ENCODE data around the gene HIPK4.

HIPK4 gene

DNA sequence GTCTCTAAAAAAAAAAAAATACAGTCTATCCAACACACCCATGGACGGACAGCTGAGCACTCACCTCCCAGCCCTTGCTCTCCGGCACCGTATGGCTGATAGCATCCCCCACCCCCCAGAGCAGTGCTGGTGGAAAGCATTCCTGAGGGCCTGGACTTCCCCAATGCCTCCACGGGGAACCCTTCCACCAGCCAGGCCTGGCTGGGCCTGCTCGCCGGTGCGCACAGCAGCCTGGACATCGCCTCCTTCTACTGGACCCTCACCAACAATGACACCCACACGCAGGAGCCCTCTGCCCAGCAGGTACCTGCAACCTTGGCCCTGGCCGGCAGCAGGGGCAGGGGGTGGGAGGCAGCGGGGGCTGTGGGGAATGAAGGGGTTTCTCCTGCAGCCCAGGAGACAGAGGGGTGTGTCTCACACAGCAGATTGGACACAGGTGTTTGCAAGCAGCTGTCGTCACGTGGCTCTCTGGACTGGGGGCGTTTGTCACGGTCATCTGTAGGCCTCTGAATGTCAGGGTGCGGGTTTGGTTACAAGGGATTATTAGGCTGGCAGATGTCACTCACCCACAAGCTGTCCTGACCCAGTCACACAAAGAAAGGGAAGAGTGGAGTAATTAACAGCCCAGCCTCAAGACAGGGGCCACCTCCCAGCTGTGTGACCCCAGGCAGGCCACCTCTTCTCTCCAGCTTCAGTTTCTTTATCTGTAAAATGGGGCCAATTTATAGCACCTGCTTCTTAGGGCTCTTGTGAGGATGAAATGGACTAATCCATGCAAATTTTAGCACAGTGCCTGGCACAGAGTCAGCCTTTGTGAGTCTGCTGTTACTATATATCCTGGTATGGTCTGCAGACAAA is 22.2 kb downstream of the HIPK4 start:
- no peaks in the 10 kb centered on the region for H3K27me3 ChIP-seq (ENCODE audit: control insufficient read depth in 1 of 2, insufficient read depth in 2 of 2, low read length in 2 of 2)
- no peaks in the 10 kb centered on the region for H3K9me3 ChIP-seq (ENCODE audit: control insufficient read depth in 1 of 2, low read length in 2 of 2)
- no peak overlapping the region for H3K9ac ChIP-seq (ENCODE audit: low read depth in 1 of 2, low read length in 2 of 2)
- H3K27ac ChIP-seq (ENCODE audit: low read depth, low read length): no peak overlapping the region
- H3K4me1 ChIP-seq (ENCODE audit: control insufficient read depth in 1 of 2, insufficient read depth in 2 of 2, low read length in 2 of 2): peaks cover 0 to 7% of the 10 kb centered on the region in 2 donors
- peaks cover 4 to 29% of the 10 kb centered on the region in 2 donors for H3K36me3 ChIP-seq (ENCODE audit: control insufficient read depth in 1 of 2, insufficient read depth in 2 of 2, low read length in 2 of 2)
- no peak overlapping the region for H3K4me3 ChIP-seq (ENCODE audit: low read depth in 1 of 2, low read length in 2 of 2)

DNA sequence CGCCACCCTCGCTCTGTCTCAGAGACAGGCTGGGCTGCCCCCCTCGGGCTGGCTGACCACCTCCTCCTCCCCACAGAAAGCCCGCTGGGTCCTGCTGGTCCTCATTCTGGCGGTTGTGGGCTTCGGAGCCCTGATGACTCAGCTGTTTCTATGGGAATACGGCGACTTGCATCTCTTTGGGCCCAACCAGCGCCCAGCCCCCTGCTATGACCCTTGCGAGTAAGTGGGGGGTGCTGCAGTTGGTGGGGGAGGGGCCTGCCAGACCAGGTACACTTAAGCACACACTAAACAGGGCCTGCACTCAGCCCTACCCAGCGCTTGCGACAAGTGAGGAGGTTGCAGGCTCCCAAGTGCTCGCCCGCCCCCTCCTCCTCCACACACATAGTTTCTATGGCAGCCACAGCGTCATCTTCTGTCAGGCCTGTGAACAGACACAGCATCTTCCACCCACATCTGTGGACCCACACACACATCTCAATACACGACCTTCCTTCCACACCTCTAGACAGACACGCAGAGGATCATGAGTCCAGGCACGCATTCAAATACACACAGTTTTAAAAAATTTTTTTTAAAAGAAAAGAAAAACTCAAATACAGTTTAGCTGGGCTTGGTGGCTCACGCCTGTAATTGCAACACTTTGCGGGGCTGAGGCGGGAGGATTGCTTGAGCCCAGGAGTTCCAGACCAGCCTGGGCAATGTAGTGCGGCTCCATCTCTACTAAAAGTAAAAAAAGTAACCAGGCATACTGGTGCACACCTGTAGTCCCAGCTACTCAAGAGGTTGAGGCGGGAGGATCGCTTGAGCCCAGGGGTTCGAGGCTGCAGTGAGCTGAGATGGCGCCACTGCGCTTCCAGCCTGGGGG is 23.1 kb downstream of the HIPK4 start:
- peaks cover 1 to 26% of the 10 kb centered on the region in 2 donors for H3K36me3 ChIP-seq (ENCODE audit: control insufficient read depth in 1 of 2, insufficient read depth in 2 of 2, low read length in 2 of 2)
- H3K27ac ChIP-seq (ENCODE audit: low read depth, low read length): no peak overlapping the region
- peaks cover 0 to 7% of the 10 kb centered on the region in 2 donors for H3K4me1 ChIP-seq (ENCODE audit: control insufficient read depth in 1 of 2, insufficient read depth in 2 of 2, low read length in 2 of 2)

DNA sequence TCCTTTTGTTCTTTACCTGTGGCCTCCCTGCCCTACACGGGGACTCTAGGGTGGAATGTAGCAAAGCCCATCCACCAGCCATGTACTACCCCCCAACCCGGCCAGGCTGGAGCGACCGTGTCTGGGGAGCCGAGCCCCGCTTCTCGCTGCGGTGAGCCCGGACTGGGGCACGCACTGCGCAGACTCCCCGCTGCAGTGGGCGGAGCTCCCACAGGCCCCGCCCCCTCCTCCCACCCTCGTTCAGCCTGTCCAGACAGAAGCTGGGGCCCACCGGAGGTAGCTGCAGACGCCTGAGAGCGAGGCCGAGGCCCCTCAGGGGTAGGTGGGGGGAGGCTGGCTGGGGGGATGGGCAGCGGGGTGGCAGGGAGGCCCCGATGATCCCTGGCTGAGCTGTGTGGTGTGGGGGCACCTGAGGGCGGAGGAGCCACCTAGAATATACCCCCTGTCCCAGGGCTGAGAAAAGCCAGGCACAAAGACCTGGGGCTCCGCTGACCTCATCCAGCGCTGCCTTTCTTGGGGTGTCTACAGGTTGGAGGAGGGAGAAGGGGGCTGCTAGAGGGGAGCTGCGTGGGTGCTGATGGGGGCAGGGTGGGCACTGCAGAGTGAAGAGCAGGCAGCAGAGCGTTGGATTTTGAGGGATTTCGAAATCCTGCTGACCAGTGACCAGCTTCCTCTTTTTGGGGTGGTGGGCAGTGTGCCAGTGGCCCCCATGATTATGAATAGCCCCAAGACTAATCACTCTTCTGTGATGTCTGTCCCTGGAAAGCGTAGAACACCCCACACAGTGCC is 24.2 kb downstream of the HIPK4 start:
- Histone ChIP-seq H3K27ac (ENCODE audit: low read depth, low read length) (no peak overlapping the region), H3K36me3 (ENCODE audit: control insufficient read depth in 1 of 2, insufficient read depth in 2 of 2, low read length in 2 of 2) (peaks cover 0 to 20% of the 10 kb centered on the region in 2 donors), H3K9ac (ENCODE audit: low read depth in 1 of 2, low read length in 2 of 2) (peak overlapping the region in 1 of 2 donors; percentile 29), H3K4me3 (ENCODE audit: low read depth in 1 of 2, low read length in 2 of 2) (peak overlapping the region; percentile 53 to 54), H3K9me3 (ENCODE audit: control insufficient read depth in 1 of 2, low read length in 2 of 2) (no peaks in the 10 kb centered on the region), H3K27me3 (ENCODE audit: control insufficient read depth in 1 of 2, insufficient read depth in 2 of 2, low read length in 2 of 2) (no peaks in the 10 kb centered on the region), H3K4me1 (ENCODE audit: control insufficient read depth in 1 of 2, insufficient read depth in 2 of 2, low read length in 2 of 2) (peaks cover 0 to 3% of the 10 kb centered on the region in 2 donors)

More for the DNA sequence above, 23.1 kb downstream of the HIPK4 start:
- Histone ChIP-seq H3K9ac (ENCODE audit: low read depth in 1 of 2, low read length in 2 of 2) (no peak overlapping the region), H3K4me3 (ENCODE audit: low read depth in 1 of 2, low read length in 2 of 2) (no peak overlapping the region), H3K9me3 (ENCODE audit: control insufficient read depth in 1 of 2, low read length in 2 of 2) (no peaks in the 10 kb centered on the region), H3K27me3 (ENCODE audit: control insufficient read depth in 1 of 2, insufficient read depth in 2 of 2, low read length in 2 of 2) (no peaks in the 10 kb centered on the region)

DNA sequence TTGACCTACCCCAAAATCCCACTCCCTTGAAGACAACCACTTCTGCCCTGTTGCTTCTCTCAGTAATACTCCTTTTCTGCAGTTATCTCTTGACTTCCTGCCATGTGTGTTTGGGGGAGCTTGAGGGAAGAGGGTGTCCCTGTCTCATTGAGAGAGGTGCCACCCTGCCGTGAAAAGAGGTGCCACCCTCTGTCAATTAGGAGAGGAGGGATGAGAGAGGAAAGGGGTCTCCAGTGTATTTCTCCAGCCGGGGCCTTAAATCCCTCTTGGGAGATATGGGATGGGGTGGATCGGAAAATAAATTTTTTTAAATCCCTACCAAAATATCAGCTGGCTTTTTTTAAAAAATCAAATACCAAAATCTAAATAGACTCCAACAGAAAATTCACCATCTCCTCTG is 25.0 kb downstream of the HIPK4 start:
- Histone ChIP-seq H3K36me3 (ENCODE audit: control insufficient read depth in 1 of 2, insufficient read depth in 2 of 2, low read length in 2 of 2) (peaks cover 0 to 18% of the 10 kb centered on the region in 2 donors), H3K4me1 (ENCODE audit: control insufficient read depth in 1 of 2, insufficient read depth in 2 of 2, low read length in 2 of 2) (no peaks in the 10 kb centered on the region), H3K9ac (ENCODE audit: low read depth in 1 of 2, low read length in 2 of 2) (peak overlapping the region in 1 of 2 donors; percentile 29), H3K4me3 (ENCODE audit: low read depth in 1 of 2, low read length in 2 of 2) (peak overlapping the region in 1 of 2 donors; percentile 54), H3K27me3 (ENCODE audit: control insufficient read depth in 1 of 2, insufficient read depth in 2 of 2, low read length in 2 of 2) (no peaks in the 10 kb centered on the region), H3K9me3 (ENCODE audit: control insufficient read depth in 1 of 2, low read length in 2 of 2) (no peaks in the 10 kb centered on the region), H3K27ac (ENCODE audit: low read depth, low read length) (no peak overlapping the region)

DNA sequence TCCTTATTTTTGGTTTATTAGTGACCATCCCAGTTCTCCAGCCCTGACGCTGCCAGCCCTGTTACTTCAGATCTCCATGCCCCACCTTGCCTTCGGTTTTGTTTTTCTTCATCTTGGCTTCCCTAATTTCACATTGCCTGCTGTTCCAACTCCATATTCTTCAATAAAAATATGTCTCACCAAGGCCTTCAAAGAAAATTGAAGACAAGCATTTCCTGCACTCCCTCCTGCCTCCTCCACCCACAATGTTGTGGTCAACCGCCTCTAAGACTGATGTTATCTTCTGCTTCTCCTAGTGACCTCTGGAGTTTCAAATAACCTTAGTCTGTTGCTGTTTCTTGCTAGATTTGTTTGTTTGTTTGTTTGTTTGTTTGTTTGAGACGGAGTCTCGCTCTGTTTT is 26.9 kb downstream of the HIPK4 start:
- H3K9me3 ChIP-seq (ENCODE audit: control insufficient read depth in 1 of 2, low read length in 2 of 2): no peaks in the 10 kb centered on the region
- no peaks in the 10 kb centered on the region for H3K27me3 ChIP-seq (ENCODE audit: control insufficient read depth in 1 of 2, insufficient read depth in 2 of 2, low read length in 2 of 2)
- H3K4me1 ChIP-seq (ENCODE audit: control insufficient read depth in 1 of 2, insufficient read depth in 2 of 2, low read length in 2 of 2): no peaks in the 10 kb centered on the region
- no peak overlapping the region for H3K9ac ChIP-seq (ENCODE audit: low read depth in 1 of 2, low read length in 2 of 2)
- H3K36me3 ChIP-seq (ENCODE audit: control insufficient read depth in 1 of 2, insufficient read depth in 2 of 2, low read length in 2 of 2): peaks cover 0 to 10% of the 10 kb centered on the region in 2 donors
- no peak overlapping the region for H3K27ac ChIP-seq (ENCODE audit: low read depth, low read length)
- no peak overlapping the region for H3K4me3 ChIP-seq (ENCODE audit: low read depth in 1 of 2, low read length in 2 of 2)

DNA sequence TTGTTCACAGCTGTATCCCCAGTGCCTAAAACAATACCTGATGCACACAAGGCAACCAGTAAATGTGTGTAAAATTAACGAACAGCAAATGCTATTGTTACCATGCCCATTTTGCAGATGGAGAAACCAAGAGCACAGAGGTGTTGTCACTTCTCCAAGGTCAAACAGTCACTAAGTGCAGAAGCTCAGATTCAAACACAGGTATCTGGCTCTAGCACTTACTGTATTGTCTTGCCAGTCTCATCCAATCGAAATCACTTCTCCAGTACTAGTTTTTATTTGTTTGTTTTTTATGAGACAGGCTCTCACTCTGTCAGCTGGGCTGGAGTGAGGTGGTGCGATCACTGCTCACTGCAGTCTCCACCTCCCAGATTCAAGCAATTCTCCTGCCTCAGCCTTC is 27.8 kb downstream of the HIPK4 start:
- Histone ChIP-seq H3K4me1 (ENCODE audit: control insufficient read depth in 1 of 2, insufficient read depth in 2 of 2, low read length in 2 of 2) (no peaks in the 10 kb centered on the region), H3K36me3 (ENCODE audit: control insufficient read depth in 1 of 2, insufficient read depth in 2 of 2, low read length in 2 of 2) (peaks cover 0 to 5% of the 10 kb centered on the region in 2 donors), H3K27me3 (ENCODE audit: control insufficient read depth in 1 of 2, insufficient read depth in 2 of 2, low read length in 2 of 2) (no peaks in the 10 kb centered on the region), H3K9ac (ENCODE audit: low read depth in 1 of 2, low read length in 2 of 2) (no peak overlapping the region), H3K9me3 (ENCODE audit: control insufficient read depth in 1 of 2, low read length in 2 of 2) (no peaks in the 10 kb centered on the region), H3K4me3 (ENCODE audit: low read depth in 1 of 2, low read length in 2 of 2) (no peak overlapping the region), H3K27ac (ENCODE audit: low read depth, low read length) (no peak overlapping the region)

DNA sequence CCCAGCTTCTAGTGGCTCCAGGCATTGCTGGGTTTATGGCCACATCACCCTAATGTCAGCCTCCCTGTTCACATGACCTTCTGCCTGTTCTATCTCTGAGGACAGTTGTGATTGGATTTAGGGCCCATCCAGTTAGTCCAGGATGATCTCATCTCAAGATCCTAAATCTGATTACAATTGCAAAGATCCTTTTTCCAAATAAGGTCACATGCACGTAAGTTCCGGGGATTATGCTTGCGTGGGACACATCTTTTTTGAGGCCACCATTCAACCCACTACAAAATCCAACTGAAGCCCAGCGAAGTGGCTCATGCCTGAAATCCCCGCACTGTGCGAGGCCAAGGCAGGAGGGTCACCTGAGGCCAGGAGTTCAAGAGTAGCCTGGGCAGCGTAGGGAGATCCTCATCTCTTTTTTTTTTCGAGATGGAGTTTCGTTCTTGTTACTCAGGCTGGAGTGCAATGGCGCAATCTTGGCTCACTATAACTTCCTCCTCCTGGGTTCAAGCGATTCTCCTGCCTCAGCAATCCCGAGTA is 29.2 kb downstream of the HIPK4 start:
- no peak overlapping the region for H3K27ac ChIP-seq (ENCODE audit: low read depth, low read length)
- no peak overlapping the region for H3K9ac ChIP-seq (ENCODE audit: low read depth in 1 of 2, low read length in 2 of 2)
- no peaks in the 10 kb centered on the region for H3K36me3 ChIP-seq (ENCODE audit: control insufficient read depth in 1 of 2, insufficient read depth in 2 of 2, low read length in 2 of 2)
- no peaks in the 10 kb centered on the region for H3K9me3 ChIP-seq (ENCODE audit: control insufficient read depth in 1 of 2, low read length in 2 of 2)
- no peaks in the 10 kb centered on the region for H3K4me1 ChIP-seq (ENCODE audit: control insufficient read depth in 1 of 2, insufficient read depth in 2 of 2, low read length in 2 of 2)
- no peak overlapping the region for H3K4me3 ChIP-seq (ENCODE audit: low read depth in 1 of 2, low read length in 2 of 2)
- H3K27me3 ChIP-seq (ENCODE audit: control insufficient read depth in 1 of 2, insufficient read depth in 2 of 2, low read length in 2 of 2): no peaks in the 10 kb centered on the region

DNA sequence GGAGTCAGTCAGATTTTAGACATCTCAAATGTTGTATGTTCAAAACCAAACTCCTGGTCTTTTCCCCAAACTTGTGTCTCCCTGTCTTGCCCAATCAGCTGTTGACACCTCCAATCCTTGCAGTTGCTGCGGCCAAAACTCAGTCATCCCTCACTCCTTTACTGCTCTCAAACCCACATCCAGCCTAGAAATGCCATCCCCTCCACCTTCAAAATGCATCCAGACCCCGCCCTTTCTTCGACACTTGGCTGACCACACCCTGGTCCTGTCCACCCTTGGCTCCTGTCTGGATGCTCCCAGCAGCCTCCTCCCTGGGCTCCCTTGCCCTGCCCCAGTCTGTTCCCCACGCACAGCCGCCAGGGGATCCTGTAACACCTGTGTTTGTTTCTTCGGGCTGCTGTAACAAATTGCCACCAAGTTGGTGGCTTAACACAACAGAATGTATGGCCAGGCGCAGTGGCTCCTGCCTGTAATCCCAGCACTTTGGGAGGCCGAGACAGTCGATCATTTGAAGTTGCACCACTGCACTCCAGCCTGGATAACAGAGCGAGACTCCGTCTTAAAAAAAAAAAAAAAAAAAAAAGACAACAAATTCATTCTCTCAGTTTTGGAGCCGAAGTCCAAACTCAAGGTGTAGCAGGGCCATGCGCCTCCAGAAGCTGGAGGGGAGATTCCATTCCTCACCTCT is 29.8 kb downstream of the HIPK4 start:
- Histone ChIP-seq H3K4me3 (ENCODE audit: low read depth in 1 of 2, low read length in 2 of 2) (no peak overlapping the region), H3K9me3 (ENCODE audit: control insufficient read depth in 1 of 2, low read length in 2 of 2) (no peaks in the 10 kb centered on the region), H3K9ac (ENCODE audit: low read depth in 1 of 2, low read length in 2 of 2) (no peak overlapping the region), H3K4me1 (ENCODE audit: control insufficient read depth in 1 of 2, insufficient read depth in 2 of 2, low read length in 2 of 2) (no peaks in the 10 kb centered on the region), H3K27ac (ENCODE audit: low read depth, low read length) (no peak overlapping the region), H3K36me3 (ENCODE audit: control insufficient read depth in 1 of 2, insufficient read depth in 2 of 2, low read length in 2 of 2) (no peaks in the 10 kb centered on the region), H3K27me3 (ENCODE audit: control insufficient read depth in 1 of 2, insufficient read depth in 2 of 2, low read length in 2 of 2) (no peaks in the 10 kb centered on the region)

DNA sequence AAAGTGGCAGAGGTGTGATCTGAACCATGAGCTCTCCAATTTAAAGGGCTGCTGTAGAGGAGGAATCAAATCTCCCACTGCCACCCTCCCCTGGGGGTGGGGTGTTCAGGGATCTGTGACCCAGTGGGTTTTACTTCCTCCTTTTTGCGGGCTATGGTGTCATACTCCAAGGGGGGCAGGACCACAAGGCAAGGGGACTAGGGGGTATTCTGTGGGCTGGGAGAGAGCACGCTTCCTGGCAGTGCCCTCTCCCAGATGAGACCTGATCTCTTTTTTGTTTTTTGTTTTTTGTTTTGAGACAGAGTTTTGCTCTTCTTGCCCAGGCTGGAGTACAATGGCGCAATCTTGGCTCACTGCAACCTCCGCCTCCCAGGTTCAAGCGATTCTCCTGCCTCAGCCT is 31.2 kb downstream of the HIPK4 start:
- Histone ChIP-seq H3K27me3 (ENCODE audit: control insufficient read depth in 1 of 2, insufficient read depth in 2 of 2, low read length in 2 of 2) (no peaks in the 10 kb centered on the region), H3K4me3 (ENCODE audit: low read depth in 1 of 2, low read length in 2 of 2) (no peak overlapping the region), H3K27ac (ENCODE audit: low read depth, low read length) (no peak overlapping the region), H3K9me3 (ENCODE audit: control insufficient read depth in 1 of 2, low read length in 2 of 2) (no peaks in the 10 kb centered on the region), H3K9ac (ENCODE audit: low read depth in 1 of 2, low read length in 2 of 2) (no peak overlapping the region), H3K4me1 (ENCODE audit: control insufficient read depth in 1 of 2, insufficient read depth in 2 of 2, low read length in 2 of 2) (no peaks in the 10 kb centered on the region), H3K36me3 (ENCODE audit: control insufficient read depth in 1 of 2, insufficient read depth in 2 of 2, low read length in 2 of 2) (no peaks in the 10 kb centered on the region)

Data from duodenal mucosa (tissue), 2 donors.